HCEC 1CT (cell line): ENCODE measurements around the gene ONECUT2.

ENCODE experiments used
- DNase-seq: peaks from one replicate; pipeline ENCODE4 v3.0.0-alpha.2; 2017

ONECUT2 gene

DNA sequence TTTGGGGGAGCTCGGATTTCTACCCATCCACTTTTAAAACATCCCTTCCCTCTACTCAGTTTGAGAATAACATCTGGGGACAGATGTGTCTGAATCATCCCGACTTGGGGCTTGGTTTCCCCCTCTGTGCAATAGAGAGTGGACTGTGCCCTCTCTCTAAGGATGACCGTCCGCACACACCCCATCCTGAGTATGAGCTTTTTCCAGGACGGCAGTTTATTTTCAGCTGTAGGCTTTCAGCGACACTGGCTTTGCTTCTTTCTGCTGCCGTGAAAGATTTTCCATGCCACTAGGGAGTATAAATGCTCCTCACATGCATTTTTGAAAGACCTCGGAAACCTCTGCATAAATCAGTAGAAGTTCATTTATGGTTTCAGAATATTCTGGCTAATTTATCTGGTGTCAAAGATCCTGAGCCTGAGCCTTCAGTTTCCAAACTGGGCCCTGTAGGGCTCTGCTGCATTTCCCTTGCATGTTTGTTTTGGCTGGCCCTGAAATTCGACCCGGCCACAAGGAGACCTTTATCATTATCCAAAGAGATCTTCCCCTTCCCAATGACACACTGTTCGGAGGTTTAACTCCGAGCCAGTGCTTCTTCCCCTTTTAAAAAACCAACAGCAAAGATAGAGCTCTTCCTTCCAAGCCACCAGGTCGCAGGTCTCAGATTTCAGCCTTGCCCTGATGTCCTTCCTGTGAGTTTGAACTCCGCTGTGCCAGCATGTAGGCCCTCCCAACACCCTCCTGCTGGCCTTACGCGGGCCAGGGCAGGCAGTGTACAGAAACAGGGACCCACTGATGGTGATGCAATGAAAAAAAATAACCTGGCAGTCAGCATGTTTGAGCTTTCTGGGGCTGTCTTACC lies 98.1 kb downstream of the ONECUT2 start:
- no peak for DNase-seq

DNA sequence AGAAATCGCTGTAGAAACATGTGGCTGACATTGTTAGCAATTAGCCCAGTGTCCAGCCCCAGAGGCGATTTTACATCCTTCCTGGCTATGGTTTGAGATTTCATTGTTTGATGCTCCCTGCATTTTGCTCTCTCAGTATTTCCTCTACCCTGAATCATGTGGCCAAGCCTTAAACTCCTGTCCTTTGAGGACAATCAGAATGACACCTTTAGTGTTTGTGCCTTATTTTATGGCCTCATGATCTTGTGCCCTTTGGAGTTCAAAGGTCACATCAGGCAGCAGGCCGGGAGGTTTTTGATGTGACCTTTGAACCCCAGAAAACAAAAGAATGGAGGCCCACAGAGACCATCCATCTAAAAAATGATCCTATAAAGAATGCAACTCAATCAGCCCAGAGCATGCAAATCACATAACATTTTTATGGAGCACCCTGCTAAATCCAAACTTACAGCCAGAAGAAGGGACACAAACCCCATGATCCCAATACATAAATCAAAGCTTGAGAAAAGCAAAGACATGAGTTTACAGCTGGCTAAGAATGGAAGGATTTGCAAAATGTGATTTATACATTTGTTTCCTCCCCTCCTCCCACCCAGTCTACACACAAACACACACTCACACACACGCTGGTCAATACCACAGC lies 98.8 kb downstream of the ONECUT2 start:
- DNase-seq, result no peak

DNA sequence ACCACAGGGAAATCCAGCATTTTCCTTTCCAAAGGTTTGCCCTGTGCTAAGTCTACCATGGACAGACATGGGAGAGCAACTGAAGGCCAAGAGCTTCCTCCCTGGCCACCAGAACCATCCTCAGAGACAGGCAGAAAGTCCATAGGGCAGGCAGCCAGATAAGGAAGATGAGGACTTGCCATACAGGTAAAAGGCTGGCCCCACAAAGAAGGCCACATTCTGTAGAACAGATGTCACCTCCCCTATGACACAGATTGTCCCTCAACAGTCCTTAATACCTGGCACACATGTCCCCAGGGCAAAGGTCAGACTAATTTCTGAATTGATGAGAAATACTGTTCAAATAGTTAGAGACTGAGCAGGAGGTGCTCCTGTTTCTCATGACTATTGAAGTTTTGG lies 99.3 kb downstream of the ONECUT2 start:
- no peak for DNase-seq

DNA sequence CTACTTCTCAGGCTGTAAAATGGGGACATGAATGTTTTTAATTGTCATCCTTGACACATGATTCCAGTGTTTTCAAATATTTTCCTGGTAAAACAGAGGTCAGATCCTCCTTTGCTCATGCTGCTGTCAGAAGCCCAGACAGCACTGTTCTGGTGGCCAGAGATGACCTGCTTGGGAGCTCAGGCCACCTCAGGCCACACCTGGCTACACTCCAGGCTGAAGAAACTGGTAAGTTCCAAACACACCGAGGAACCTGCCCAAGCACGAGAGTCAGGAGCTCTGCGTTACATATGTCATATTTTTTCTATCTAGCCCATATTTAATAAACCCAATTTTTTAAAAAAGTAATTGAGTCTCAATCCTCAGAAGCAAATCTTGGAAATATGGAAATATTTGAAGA lies 103.4 kb downstream of the ONECUT2 start:
- DNase-seq, result no peak

- no peak for DNase-seq
Observed at GRCh38 chr18:57539702-57540101, 104.5 kb downstream of the ONECUT2 start.
